DMS114 treated with DMSO at 0.1 percent for 48 hours (cell line): ENCODE measurements around the gene SNX19.
"Not testable (repeated sequence)": the region's sequence is repeated elsewhere in the genome, so short reads cannot be mapped to it uniquely, and the experiment has no call there.

Source experiments
- DNase-seq: peaks from one replicate; lab custom pipeline; 2025; ENCODE audit not compliant: unreplicated experiment; lab: John Stamatoyannopoulos, UW

The SNX19 gene, protein sequence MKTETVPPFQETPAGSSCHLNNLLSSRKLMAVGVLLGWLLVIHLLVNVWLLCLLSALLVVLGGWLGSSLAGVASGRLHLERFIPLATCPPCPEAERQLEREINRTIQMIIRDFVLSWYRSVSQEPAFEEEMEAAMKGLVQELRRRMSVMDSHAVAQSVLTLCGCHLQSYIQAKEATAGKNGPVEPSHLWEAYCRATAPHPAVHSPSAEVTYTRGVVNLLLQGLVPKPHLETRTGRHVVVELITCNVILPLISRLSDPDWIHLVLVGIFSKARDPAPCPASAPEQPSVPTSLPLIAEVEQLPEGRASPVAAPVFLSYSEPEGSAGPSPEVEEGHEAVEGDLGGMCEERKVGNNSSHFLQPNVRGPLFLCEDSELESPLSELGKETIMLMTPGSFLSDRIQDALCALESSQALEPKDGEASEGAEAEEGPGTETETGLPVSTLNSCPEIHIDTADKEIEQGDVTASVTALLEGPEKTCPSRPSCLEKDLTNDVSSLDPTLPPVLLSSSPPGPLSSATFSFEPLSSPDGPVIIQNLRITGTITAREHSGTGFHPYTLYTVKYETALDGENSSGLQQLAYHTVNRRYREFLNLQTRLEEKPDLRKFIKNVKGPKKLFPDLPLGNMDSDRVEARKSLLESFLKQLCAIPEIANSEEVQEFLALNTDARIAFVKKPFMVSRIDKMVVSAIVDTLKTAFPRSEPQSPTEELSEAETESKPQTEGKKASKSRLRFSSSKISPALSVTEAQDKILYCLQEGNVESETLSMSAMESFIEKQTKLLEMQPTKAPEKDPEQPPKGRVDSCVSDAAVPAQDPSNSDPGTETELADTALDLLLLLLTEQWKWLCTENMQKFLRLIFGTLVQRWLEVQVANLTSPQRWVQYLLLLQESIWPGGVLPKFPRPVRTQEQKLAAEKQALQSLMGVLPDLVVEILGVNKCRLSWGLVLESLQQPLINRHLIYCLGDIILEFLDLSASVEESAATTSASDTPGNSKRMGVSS

DNA sequence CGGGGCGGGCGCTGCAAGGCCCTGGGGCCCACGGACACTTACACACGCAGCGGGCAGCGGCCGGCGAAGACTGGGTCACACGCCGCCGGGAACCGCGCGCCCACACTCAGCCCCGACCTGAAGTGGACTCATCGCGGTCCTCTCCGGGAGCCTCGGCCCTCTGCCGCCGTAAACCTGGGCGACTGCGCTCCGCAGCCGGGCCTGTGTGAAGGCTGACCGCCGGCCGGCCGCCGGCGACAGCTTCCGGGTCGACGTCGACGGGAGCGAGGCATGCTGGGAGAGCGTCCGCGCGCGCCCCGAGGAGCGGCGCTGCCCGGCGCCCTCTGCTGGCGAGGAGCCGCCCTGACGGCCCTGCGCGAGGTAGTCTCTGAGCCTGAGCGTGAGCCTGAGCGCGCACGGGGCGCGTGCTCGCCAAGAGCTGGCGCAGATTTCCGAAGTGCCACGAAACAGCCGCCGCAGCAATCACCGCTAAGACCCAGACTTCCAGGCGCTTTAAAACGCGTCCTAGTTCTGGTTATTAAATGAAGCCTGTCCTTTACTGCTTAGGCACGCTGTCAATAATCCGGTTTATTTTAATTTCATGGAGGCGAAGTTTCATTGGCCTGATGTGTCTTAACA is at the start of gene SNX19:
SNX19 (minus strand) TSS at position 242 of the 618 bp plus-strand sequence. CDS start 540 bp downstream, outside the sequence.
- peak; percentile 57 for DNase-seq

DNA sequence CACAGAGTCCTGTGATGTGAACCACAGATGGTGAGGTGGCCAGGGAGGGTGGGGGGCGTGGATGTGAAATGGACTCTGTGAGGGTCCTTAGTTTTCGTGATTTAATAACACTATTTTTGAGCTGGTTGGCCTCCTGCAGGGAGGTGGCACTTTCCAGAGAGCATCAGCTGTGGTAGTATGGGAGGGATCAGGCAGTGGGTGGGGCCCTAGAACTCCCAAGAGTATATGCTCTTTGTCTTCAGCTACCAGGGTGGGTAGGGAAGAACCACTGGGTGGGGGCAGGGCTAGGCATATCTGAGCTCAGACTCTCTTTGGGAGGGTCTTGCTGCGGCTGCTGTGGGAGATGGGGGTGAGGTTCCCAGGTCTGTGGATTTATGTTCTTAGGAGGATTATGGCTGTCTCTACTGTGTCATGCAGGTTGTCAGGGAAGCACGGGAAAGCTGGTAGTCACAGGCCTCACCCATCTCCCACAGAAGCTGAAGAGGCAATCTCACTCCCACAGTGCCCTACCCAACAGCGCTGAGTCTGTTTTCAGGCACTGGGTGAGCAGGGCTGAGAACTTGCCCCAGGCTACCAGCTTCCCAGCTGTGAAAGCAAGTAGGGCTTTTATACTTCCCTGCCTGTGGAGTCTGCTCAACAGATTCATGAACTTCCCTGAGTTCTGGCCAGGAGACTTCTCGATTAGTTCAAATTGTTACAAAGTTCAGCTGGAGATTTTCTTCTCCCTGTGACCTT is 47.9 kb upstream of the SNX19 start:
- no peak for DNase-seq

DNA sequence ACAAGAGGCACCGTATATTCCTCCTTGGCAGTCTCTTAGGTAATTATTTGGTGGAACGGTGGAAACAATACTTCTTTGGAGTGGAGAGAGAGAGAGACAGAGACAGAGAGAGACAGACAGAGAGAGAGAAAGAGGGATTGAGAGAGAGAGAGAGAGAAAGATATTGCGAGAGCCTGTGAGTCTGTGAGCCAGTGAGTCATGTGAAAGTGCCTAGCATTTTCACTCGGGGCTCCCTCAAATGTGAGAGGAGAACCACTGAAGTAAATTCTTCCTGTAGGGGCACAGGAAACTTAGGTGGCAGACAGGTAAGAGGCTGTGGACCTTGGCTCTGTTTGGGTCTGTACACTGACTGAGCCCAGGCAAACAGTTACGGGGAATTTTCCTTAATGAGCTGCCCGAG is 31.6 kb upstream of the SNX19 start:
- DNase-seq: no peak

DNA sequence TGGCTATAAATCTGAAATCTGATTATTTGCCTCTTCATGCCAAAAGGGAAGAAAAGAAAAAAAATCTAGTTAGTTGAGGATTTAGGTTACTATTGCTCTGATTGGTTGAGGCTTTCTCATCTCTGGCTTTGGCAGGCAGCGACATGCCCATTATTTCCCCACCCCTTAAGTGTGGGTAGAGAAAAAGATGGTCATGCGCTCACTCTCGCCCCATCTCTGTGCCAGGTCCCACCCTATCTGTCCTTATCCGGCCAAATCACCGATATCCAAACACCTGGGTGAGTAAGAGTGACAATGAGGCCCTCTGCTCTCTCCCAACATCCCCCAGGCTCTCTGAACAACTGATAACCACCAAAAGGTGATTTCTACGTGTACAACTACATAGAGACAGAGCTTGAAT is 31.2 kb upstream of the SNX19 start:
- no peak for DNase-seq

DNA sequence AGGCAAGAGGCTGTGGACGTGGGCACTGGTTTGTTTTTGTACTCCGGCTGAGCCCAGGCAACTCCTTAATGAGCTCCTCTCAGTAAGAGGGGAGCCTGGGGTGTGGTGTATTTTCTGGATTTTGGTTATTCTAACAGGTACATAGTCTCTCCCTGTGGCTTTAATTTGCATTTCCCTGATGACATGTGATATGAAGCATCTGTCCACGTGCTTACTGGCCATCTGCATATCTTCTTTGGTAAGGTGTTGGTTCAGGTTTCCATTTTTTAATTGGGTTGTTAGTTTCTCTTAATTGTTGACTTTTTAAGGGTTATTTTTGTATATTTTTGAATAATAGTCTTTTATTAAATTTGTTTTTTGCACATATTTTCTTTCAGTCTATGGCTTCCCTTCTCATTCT is 30.8 kb upstream of the SNX19 start:
- no peak for DNase-seq

DNA sequence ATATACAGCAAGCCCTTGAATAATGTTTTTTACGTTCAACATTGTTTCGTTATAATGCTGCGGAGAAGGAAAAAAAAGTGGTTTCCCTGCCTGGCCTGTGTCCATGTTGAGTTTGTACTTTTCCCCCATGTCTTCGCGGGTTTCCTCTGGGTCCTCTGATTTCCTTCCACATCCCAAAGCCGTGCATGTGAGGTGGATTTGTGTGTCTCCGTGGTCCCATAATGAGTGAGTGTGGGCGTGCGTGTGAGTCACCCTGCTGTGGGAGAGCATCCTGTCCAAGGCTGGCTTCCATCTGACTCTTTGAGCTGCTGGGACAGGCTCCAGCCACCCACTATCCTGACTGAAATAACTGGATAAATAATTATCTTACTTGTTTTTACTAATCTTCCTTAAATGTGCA is 29.6 kb upstream of the SNX19 start:
- DNase-seq: no peak

DNA sequence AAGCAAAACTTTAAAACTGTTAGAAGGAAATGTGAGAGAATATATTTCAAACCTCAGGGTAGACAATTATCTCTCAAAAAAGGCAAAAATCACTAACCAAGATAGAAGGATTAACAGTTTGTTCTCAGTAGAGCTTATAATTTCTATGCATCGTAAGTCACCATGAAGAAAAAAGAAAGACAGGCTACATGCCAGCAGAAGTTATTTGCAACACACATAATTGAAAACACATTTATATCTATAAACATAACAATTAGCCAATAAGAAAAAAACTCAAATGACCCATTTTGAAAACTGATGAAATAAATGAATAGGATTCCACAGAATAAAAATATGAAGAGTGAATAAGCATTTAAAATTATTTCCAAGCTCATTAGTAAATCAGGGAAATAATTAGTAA is 24.4 kb upstream of the SNX19 start:
- no peak for DNase-seq

DNA sequence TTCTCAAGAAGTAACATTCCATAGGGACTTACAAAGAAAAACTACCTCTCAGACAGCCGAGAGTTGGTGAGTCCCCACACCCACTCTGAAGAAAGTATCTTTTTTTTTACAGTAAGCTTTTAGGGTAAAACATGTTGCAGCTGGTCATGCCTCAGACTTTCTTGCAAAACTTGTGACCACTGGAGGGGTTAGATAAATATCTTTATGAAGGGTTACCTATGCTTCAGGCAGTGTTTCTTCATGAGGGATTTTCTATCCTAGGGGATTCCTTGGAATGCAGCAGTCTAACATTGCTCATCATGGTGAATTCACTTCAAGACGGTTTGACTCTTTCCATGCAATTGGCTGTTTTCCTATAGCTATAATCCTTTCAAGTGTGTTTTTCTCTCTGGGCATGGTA is 20.8 kb upstream of the SNX19 start:
- DNase-seq: no peak

DNA sequence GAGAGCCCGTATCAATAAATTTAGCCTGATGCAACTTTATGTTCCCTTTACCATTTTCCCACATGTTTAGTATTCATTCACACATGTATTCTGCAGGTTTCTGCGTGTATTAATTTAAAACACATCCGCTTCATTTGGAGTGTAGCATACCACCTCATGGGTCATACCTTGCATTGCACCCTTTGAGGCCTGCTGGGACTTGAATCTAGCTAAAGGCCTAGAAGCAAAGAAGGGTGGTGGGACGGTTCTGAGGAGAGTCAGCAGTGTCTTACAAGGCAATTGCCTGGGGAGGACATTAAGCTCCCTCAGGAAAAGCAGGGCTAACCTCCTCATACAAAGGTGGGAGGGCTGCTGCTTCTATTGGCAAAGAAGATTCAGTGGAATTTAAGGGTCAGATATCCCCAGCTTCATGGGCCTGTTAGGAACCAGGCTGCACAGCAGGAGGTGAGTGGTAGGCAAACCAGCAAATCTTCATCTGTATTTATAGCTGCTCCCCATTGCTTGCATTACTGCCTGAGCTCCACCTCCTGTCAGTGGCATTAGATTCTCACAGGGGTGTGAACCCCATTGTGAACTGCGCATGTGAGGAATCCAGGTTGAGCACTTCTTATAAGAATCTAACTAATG is 15.9 kb upstream of the SNX19 start:
- DNase-seq: no peak

DNA sequence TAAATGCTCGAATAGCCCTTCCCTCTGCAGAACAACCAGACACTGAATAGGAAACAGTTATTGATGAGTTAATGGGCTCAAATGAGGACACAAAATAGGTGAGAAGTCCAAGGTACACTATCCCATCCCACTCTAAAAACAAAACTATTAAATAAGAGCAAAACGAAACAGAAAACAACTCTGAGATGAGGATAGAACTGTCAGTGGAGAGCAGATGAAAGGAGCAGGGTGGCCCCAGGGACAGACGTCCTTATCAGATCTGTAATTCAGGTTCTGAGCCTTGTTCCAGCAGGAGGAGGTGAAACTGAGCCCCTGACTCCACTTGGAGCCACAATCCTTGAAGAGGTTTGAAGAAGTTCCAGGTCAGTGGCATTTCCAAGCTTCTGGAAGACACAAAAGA is 8.5 kb upstream of the SNX19 start:
- DNase-seq: no peak

DNA sequence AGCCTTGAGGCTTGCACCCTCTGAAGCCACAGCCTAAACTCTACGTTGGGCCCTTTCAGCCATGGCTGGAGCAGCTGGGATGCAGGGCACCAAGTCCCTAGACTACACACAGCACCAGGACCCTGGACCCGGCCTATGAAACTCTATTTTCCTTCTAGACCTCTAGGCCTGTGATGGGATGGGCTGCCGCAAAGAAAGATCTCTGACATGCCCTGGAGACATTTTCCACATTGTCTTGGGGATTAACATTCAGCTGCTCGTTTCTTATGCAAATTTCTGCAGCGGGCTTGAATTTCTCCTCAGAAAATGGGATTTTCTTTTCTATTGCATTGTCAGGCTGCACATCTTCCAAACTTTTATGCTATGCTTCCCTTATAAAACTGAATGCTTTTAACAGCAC is 4.3 kb upstream of the SNX19 start:
- DNase-seq: not testable (repeated sequence)

DNA sequence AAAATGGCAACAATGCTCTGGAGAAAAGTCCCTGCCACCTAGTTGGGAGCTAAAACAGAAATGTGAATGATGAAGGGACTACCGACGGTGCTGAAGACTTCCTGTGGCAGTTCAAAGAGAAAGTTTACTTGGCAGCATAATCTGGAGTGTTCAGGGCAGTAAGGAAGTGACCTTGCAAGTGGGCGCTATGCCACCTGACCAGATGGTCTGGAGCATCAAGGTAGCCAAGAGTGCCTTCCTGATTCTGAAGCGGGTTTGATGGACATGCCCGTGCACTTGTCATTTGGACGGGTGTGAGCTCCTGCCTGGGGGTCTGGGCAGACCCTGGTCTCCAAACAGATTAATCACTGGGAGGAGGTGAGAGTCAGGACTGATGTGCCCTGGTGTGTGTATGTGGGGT is 1.8 kb upstream of the SNX19 start:
- DNase-seq: no peak

DNA sequence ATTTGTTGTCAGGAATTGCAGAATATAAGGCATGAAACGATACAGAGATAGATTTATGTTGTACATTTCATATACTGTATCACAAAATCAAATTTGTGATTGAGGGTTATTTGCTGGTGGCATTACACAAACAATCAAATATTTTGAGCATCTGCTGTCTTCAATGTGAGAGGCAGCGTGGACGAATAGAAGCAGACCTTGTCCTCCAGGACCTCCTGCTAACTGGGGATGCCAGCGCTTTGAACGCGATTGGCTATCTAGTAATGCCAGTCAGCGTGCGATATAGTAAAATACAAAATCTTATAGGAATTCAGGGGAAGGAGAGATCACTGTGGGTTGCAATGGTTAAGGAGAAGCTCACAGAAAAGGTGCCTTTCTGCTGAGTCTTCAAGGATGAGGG is 631 bp upstream of the SNX19 start:
- no peak for DNase-seq

DNA sequence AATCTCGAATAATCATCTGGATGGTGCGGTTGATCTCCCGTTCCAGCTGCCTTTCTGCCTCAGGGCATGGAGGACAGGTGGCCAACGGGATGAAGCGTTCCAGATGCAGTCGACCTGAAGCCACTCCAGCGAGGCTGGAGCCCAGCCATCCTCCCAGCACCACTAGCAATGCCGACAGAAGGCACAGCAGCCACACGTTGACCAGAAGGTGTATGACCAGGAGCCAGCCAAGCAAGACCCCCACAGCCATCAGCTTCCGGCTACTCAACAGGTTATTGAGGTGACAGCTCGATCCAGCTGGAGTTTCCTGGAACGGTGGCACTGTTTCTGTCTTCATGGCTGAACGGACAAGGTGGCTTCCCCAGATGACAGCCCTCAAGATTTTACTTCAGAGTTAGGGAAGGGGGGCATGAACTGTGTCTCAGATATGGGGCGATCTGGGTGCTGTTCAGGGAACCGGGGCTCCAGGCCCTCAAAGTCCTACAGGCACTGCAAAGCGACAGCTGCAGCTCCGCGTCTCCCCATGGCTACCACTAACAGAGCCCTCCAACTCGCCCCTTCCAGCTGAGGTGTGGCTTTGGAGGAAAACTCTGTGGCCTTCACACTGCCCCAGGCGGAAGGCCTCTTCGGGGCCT is 559 bp downstream of the SNX19 start:
- no peak for DNase-seq

DNA sequence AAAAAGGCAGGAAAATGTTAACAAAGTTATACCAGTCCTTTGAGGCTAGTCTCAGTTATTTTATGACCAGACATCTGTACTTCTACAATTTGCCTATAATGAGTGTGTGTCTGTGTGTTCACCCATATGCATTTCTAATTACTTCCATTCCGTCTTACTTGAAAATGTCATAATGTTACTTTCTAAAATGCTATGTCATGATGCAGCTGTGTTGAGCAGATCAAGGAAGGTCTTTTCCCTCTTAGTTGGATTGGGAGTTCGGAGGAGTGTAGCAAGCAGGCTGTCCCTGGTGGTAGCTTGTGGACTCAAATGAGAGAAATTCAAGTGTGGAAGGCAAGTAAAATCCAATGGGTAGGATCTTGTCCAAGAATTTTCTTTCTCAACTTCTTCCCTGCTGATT is 3.0 kb downstream of the SNX19 start:
- DNase-seq: no peak

DNA sequence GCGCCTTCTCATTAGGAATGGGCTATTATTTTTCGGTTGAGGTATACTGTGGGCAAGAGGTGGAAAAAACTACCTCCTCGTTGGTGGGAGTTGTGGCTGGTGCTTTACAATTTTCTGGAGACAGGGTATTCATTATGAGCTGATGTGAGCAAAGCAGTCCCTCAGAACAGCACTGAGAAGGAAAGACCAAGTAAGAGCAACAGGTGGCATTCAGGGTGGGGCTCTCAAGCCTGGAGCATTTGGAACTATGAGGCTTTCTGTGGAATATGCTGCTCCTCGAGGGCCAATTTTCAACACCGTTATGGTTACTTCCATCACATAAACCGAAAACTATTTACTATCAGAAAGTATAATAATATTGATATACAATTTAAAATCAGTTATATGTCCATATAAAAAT is 3.7 kb downstream of the SNX19 start:
- no peak for DNase-seq

DNA sequence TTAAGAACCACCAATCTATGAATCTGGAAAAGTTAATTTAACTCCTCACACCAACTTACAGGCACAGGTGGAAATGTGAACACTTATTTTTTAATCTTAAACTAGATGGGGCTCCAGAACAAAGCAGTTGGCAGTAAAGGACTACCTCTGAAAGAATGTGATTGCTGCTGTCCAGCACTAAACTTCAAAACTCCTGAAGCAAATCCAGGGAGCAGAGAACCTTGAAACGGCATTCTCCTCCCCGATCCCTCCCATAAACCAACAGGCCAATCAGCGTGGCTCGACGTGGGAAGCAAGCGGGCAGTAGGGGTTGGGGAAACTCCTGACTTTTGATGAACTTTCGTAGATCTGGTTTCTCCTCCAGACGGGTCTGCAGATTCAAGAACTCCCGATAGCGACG is 5.0 kb downstream of the SNX19 start:
- DNase-seq: no peak

DNA sequence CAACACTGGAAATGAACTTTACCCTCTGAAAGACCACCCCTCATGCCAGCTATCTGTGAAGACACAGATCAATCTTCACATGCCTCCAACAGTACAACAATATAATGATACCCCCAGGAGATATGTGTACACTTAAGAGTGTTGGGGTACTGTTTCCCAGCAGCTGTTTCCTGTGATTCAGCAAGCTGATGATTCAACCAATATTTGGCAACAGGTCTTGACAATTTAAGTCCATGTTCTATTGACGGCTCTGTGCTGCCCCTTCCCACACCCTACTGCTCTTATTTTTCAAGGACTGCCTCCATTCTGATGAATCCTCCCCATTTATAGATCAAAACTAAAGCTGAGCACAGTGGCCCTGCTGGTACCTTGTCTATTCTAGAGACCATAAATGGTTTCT is 6.6 kb downstream of the SNX19 start:
- no peak for DNase-seq

DNA sequence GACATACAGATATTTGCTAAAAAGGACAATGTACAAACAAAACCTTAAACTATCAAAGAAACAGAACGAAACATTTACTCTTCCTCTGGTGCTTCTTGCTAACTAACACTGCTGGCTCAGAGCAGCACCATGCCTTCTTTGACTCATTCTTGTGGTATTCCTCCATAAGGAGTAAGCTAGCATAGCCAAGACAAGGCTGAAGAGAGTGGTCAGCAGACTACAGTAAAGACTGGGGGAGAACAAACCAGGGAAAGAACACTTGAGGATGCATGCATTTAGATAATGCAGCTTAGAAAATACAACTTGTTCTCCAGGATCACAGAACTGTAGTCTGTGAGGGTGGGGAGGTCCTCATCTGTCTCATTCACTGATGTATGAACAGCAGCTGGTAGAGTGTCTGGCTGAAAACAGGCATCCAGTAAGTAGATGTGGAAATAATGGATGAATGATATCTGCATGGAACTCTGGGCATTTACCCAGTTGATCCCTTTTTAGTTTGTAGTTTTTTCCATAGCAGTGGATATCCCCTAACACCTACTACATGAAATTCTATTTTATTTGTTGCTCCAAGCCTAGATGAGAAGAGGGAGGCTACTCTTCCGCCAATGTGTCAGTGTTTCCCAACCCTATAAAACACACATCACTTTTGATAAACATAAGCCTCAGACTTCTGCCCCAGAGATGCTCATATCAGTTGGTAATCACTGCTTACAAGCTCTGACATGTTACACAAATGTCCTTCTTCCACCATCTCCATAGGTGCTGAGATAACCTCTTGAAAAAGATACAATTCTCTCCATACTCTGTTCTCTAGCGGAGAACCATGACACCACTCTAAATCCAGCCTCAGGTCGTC is 7.3 kb downstream of the SNX19 start:
- DNase-seq: no peak
